GM19328 (cell line): ENCODE measurements around the gene TPRG1.

ENCODE experiments used
- ATAC-seq: cut with Tn5 transposase; IDR thresholded peaks from one replicate; pipeline ENCODE4 v1.9.1; 2021; ENCODE audit warnings: mild to moderate bottlenecking, moderate library complexity; ENCODE audit not compliant: unreplicated experiment

TPRG1 gene

GRCh38 chr3:189349772-189350171, 178.0 kb downstream of the TPRG1 start:
- ATAC-seq: no peak

DNA sequence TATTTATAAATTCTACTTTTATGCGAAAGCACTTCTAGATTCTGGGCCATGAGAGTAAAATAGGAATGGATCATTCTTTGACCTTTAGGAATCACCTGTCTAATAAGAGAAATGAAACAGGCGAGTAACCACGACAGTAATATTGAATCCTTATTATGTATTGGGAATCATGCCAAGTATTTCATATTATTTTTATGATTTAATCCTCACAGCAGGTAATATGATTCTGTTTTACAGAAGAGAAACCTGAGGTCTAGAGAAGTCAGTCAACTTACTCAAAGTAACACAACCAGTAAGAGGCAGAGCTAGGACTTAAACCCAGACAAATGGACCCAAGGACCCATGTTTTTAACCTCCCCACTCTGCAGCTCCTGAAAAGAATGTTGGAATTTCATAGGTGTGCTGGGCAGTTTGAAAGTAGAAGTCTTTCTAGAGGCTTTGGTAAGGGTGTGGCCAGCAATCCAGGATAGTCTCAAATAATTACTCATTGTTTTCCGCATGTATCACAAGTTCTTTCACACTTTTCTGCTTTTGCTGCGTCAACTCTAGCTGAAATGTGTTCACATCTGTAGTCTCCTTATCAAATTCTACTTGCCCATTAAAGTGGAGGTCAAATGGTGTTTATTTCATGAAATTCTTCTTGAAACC, 181.7 kb downstream of the TPRG1 start:
- no peak for ATAC-seq

DNA sequence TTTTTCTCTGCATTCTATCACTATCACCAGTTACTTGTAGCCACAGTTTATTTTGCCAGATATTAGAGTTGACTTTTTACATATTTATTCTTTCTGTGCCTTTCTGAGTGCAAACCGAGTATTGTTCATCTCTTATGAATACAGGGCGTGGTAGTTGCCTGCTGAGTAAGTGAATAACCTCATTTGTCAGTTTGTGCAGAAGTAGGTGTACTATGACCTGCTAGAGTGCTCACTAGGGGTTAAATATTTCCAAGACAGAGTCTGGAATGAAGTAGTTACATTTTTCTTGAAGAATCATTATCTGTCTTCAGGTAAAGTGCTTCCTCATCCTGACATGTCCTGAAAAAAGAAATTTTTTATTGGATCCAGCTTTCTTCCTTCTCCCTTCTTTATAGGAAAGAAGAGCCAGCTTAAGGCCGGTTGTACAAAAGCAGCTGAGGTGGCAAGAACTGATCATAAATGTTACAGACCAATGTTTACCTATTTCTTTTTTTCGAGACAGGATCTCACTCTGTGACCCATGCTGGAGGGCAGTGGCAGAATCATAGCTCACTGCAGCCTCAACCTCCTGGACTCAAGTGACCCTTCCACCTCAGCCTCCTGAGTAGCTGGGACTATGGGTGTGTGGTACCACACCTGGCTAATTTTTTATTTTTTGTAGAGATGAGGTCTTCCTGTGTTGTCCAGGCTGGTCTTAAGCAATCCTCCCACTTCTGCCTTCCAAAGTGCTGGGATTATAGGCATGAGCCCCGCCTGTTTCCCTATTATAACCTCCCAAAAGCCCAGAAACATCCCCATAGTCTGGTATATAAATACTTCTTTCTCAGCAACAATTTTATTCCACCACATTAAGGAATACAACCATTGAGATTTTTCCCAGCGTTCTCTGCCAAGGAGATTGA, 182.5 kb downstream of the TPRG1 start:
- no peak for ATAC-seq

DNA sequence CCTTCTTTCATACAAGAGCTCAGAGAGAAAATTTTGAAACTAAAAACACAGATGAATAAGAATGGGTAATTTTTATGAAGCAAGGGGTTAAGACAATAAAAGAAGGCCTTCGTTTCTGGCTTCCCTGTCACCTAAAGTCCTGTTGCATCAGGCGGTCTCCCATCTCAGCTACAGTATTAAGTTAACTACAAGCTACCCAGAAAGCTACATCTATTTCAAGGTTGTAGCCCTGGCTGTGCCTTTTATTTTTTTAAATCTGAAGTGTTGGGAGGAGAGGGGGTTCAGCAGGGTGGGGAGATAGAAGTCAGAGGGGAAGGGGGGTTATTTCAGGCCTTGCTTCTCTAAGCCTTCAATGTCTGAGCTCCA, 183.3 kb downstream of the TPRG1 start:
- no peak for ATAC-seq

DNA sequence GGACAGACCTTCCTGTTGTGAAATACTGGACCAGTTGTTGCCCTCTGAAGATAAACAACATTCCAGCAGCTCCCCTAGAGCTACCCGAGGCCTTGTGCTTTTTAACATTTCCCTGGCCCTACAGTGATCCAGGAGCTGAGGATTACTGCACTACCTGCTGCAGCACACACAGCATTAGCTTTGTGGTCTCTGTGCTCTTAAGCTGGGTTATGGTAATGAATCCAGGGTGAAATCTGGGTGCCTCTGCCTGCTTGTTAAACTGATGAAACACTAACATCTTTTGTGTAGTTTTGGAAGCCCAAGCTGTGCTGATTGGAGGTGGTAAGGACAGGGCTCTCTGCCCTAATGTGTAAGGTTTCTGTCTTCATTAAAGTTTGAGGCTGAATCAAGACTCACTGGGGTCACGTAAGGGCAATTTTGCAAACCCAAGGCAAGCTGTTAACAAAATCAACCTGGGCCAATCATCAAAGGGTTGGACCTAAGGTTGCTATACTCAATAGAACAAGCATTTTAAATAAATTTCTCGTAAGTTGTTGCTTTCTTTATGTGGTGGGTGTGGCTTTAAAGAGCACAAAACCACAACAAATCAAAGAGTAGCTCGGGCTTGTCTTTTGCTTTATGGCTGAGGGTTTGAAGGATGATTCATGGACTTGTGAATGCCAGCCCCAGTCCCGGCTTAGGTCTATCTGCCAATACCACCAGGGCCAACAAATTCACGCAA, 183.9 kb downstream of the TPRG1 start:
- ATAC-seq: no peak

GRCh38 chr3:189360291-189360690, 188.5 kb downstream of the TPRG1 start:
- ATAC-seq: no peak

- ATAC-seq: no peak
These were observed 189.5 kb downstream of the TPRG1 start for GRCh38 chr3:189361103-189361835.

DNA sequence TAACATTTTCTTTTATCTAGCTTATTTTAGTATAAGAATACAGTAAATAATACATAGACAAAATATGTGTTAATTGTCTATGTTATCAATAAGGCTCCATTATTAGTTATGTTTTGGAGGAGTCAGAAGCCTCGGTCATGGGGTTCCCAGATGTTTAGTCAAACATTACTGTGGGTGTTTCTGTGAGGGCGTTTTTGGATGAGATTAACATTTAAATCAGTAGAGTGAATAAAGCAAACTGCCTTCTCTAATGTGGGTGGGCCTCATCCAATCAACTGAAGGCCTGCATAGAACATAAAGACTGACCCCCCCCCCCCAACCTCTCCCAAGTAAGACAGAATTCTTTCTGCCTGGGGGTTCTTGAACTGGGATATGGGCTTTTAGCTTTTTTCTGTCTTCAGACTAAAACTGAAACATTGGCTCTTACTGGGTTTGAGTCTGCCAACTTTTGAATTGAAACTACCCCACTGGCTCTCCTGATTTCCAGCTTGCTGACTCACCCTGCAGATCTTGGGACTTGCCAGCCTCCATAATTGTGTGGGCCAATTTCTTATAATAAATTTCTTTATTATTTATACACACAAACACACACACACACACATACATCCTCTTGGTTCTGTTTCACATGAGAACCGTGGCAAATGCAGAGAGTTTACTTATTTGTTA, 192.0 kb downstream of the TPRG1 start:
- ATAC-seq: no peak

GRCh38 chr3:189365609-189366564, 194.1 kb downstream of the TPRG1 start:
- no peak for ATAC-seq

DNA sequence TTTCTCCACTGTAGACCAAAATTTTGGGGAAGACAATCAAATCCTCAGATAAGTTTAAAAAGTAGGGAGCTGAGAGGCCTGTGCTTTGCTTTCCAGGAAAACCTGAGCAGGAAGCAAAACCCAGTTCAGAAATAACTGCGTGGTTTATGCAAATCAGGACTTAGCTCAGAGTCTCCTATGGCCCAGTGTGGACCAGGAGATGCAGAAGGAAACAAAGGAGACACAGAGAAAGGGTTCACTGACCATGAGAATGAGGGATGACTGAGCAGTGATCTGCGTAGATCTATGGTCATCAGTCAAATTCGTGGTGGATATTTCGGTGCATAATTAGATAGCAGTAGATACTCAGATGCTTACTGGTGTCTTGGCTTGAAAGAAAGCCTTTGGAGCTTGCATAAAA, 196.6 kb downstream of the TPRG1 start:
- ATAC-seq: no peak

- no peak for ATAC-seq
These were observed 197.9 kb downstream of the TPRG1 start for GRCh38 chr3:189369636-189370035.

DNA sequence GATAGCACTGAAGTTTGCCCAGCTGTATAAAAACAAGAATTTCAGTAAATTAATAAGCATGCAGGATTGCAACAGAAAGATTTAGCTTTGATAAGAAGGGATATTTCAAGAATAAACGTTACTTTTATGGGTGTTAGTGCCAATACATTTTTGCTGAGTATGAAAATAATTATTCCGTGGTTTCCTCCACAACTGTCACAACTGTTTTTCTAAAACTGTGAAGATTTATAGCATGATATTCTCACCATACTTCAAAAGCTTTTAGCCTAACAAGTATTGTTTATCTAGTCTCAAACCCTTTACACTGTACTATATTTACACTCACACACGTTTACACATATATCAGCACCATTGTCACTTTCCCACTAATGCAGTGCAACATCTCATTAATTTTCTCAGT, 200.5 kb downstream of the TPRG1 start:
- ATAC-seq: no peak
